Ovary (tissue), 9 donors: Measurements from ENCODE around the gene GNG7. TPM values are rescaled to one million over a fixed set of nuclear protein-coding genes. Genes with fewer than 3 reads are reported as not detected.

ENCODE experiments used
- DNase-seq, 5 donors: peaks; one replicate each; pipeline ENCODE4 v3.0.0-alpha.2; 2019 to 2020
- H3K27ac ChIP-seq, 2 donors: fragments of 200-600 bp; one replicate each; pipeline versions ENCODE4 v1.5.1 to v1.8.0; 2019 to 2022
- H3K27me3 ChIP-seq: fragments of 200-600 bp; one replicate; pipeline ENCODE4 v1.8.0; 2022
- H3K36me3 ChIP-seq: fragments of 200-600 bp; sonication (generic); one replicate; pipeline ENCODE4 v1.5.1; 2019
- H3K4me1 ChIP-seq: one replicate; pipeline ENCODE4 v1.8.1; 2013; ENCODE audit warnings: mild to moderate bottlenecking, moderate library complexity; ENCODE audit not compliant: insufficient read depth
- H3K4me3 ChIP-seq: fragments of 200-600 bp; sonication (generic); one replicate; pipeline ENCODE4 v1.5.1; 2017
- H3K9me3 ChIP-seq, 2 donors: fragments of 200-600 bp in 1 of 2; sonication (generic) in 1 of 2; one replicate each; pipeline versions ENCODE4 v1.5.1 to v1.8.1; 2013 to 2019; ENCODE audit warnings: mild to moderate bottlenecking in 1 of 2, moderate library complexity in 1 of 2
- EP300 ChIP-seq: sonication (generic); formaldehyde crosslinking; IDR thresholded peaks from one replicate; pipeline ENCODE4 v1.6.1; 2017; ENCODE audit warnings: antibody characterized with exemption
- POLR2A ChIP-seq: fragments of 450-650 bp; IDR thresholded peaks from one replicate; pipeline ENCODE4 v1.6.1; 2017; ENCODE audit warnings: antibody characterized with exemption, mild to moderate bottlenecking, moderate library complexity
- WGBS, 3 donors: extraction: QIAGEN DNeasy Blood & Tissue Kit in 1 of 3; methylation state at CpG; one replicate each; pipeline versions ENCODE4 v1.1.5 to v1.1.7; 2013 to 2017; 5-methylcytosine and 5-hydroxymethylcytosine counted together
- intact Hi-C, 4 donors: fragments of 100-400 bp; cut with DNase I; formaldehyde crosslinking; loops; one replicate each; pipeline versions ENCODE4 v1.11.0 to v1.15.1; 2022 to 2023
- polyA plus RNA-seq, 2 donors: library from polyadenylated mRNA; stranded (reverse); fragments of 200-250 nt in 1 of 2; fragments of 350-450 nt in 1 of 2; fragmentation: Illumina TruSeq in 1 of 2; extraction: RNeasy Lipid Tissue Mini Kit (QIAGEN cat#74804) in 1 of 2; gene quantifications; one replicate each; pipeline ENCODE4 v1.2.3, GENCODE V29; 2013 to 2014
- total RNA-seq, 7 donors: library from RNA; depleted of rRNA in 2 of 7; stranded (reverse); fragments of >200 nt in 2 of 7; fragmentation: NEBNext Ultra II Directional in 3 of 7; extraction: Animal tissue kit (Norgen Biotek cat#: 25700) in 3 of 7; gene quantifications; one replicate each; pipeline versions ENCODE4 v1.1.0 to v1.2.4, GENCODE V29; 2016 to 2023
- TF ChIP-seq, protein P1 (sequence below), 3 donors: fragments of 450-650 bp in 2 of 3; fragments of 200-600 bp in 1 of 3; IDR thresholded peaks; one replicate each; pipeline versions ENCODE4 v1.5.1 to v1.8.0; 2016 to 2022; ENCODE audit warnings: antibody characterized with exemption in 3 of 3, mild to moderate bottlenecking in 1 of 3
- donor health status: DM: no; HTN: no; CAD: no; lungs with moderate emphysema.
- donor health status: DM: no; HTN: no; CAD: no.
- donor health status: Bipolar disorder and iron deficiency.
- donor health status: DM: yes; HTN: yes; CAD: no.
- donor health status: DM: no; HTN: no; CAD: no.
- donor health status: DM: yes; HTN: yes; CAD: no.

The GNG7 gene
- total and polyA plus RNA-seq, 9 donors = 4.1 to 36.3 (median 15.1) TPM

DNA sequence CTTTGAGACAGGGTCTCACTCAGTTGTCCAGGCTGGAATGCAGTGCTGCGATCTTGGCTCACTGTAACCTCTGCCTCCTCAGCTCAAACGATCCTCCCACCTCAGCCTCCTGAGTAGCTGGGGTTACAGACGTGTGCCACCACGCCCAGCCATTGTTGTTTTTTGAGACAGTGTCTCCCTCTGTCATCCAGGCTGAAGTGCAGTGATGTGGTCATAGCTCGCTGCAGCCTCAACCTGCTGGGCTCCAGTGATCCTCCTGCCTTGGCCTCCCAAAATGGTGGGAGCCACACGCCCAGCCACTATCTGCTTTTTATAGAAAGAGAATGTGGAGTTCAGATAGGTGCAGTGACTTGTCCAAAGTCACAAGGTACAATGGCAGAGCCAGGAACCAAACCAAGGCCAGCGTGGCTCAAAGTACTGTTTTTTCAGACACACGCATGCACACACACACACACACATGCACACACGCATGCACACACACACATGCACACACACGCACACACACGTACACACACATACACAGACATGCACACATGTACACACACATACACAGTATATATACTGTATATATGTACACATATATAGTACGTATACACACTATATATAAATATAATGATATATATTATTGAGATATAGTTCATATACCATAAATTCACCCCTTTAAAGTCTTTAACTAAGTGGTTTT lies 220.0 kb downstream of the GNG7 start:
- TF ChIP-seq POLR2A (no peak), EP300 (no peak)
- TF ChIP-seq, protein P1, sequence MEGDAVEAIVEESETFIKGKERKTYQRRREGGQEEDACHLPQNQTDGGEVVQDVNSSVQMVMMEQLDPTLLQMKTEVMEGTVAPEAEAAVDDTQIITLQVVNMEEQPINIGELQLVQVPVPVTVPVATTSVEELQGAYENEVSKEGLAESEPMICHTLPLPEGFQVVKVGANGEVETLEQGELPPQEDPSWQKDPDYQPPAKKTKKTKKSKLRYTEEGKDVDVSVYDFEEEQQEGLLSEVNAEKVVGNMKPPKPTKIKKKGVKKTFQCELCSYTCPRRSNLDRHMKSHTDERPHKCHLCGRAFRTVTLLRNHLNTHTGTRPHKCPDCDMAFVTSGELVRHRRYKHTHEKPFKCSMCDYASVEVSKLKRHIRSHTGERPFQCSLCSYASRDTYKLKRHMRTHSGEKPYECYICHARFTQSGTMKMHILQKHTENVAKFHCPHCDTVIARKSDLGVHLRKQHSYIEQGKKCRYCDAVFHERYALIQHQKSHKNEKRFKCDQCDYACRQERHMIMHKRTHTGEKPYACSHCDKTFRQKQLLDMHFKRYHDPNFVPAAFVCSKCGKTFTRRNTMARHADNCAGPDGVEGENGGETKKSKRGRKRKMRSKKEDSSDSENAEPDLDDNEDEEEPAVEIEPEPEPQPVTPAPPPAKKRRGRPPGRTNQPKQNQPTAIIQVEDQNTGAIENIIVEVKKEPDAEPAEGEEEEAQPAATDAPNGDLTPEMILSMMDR (IDR thresholded peaks at IDR 0.05) = no peak
- Histone ChIP-seq H3K27me3 (no peaks in the 10 kb centered on the region), H3K4me3 (no peak overlapping the region), H3K27ac (no peak overlapping the region), H3K36me3 (no peaks in the 10 kb centered on the region), H3K9me3 (peaks cover 0 to 6% of the 10 kb centered on the region in 2 donors), H3K4me1 (peaks cover 4% of the 10 kb centered on the region)
- 72 to 79% (median 77%) methylated on average over 12 of the region's 12 CpGs for WGBS, 3 donors
- DNase-seq = no peak
- intact Hi-C loops = no loop called here

DNA sequence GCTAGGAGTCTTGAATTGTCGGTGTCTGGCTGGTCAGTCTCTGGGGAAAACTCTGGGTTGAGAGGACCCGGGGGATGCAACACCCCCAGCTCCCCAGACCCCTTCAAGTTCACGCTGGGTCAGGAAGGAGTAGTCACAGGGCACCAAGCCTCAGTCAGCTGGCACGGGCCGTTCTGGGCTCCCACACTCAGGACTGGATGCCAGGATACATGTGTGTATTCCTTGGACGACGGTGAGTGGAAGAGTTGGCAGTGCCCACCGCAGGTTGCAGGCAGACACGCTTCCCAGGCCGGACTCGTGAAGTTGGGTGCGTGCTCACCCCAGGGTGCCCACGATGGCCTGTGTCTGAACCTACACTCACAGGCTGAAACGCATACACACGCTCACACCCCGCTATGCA lies 221.0 kb downstream of the GNG7 start:
- H3K36me3 ChIP-seq = no peaks in the 10 kb centered on the region
- H3K4me1 ChIP-seq = peaks cover 7% of the 10 kb centered on the region
- H3K4me3 ChIP-seq = no peak overlapping the region
- 88 to 92% (median 92%) methylated on average over 16 of the region's 16 CpGs for WGBS, 3 donors
- H3K9me3 ChIP-seq = peaks cover 0 to 6% of the 10 kb centered on the region in 2 donors
- intact Hi-C loops = no loop called here
- DNase-seq = no peak
- TF ChIP-seq, protein P1 (IDR thresholded peaks at IDR 0.05) = no peak
- TF ChIP-seq POLR2A = no peak
- H3K27ac ChIP-seq = no peak overlapping the region
- H3K27me3 ChIP-seq = no peaks in the 10 kb centered on the region

DNA sequence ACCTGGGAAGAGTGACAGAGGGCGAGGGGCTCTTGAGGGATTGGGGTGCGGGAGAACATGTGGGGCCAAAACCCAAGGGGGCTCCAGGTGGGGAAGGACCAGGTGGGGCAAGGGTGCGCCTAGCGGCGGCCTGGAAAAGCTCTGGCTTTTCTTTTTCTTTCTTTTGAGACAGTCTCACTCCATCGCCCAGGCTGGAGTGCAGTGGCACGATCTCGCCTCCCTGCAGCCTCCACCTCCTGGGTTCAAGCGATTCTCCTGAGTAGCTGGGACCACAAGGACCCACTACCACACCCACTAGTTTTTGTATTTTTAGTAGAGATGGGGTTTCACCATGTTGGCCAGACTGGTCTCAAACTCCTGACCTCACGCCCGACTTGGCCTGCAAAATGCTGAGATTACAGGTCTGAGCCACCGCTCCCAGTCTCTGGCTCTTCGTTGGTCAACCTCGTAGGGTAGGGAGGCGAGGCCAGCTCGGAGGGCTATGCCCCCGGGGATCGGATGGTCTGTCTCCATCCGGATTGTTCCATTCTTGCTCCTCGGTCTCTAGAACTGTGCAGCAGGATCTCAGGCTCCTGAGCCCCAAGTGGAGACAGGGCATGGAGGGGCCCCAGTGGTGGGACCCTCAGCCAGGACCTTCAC lies 222.8 kb downstream of the GNG7 start:
- peaks cover 7% of the 10 kb centered on the region for H3K4me1 ChIP-seq
- H3K4me3 ChIP-seq = peak overlapping the region; percentile 86
- H3K27ac ChIP-seq = no peak overlapping the region
- H3K9me3 ChIP-seq = peaks cover 0 to 6% of the 10 kb centered on the region in 2 donors
- no peak for DNase-seq
- no peaks in the 10 kb centered on the region for H3K27me3 ChIP-seq
- TF ChIP-seq POLR2A (no peak), EP300 (no peak)
- TF ChIP-seq, protein P1 (IDR thresholded peaks at IDR 0.05) = no peak
- WGBS, 3 donors = 85 to 87% (median 86%) methylated on average over 20 of the region's 20 CpGs
- no peaks in the 10 kb centered on the region for H3K36me3 ChIP-seq
- intact Hi-C loops = loop anchor here in 2 of 4 donors (5.0 kb wide), 2 partner anchors 63 to 133 kb away; no protein-coding TSS in a partner anchor

DNA sequence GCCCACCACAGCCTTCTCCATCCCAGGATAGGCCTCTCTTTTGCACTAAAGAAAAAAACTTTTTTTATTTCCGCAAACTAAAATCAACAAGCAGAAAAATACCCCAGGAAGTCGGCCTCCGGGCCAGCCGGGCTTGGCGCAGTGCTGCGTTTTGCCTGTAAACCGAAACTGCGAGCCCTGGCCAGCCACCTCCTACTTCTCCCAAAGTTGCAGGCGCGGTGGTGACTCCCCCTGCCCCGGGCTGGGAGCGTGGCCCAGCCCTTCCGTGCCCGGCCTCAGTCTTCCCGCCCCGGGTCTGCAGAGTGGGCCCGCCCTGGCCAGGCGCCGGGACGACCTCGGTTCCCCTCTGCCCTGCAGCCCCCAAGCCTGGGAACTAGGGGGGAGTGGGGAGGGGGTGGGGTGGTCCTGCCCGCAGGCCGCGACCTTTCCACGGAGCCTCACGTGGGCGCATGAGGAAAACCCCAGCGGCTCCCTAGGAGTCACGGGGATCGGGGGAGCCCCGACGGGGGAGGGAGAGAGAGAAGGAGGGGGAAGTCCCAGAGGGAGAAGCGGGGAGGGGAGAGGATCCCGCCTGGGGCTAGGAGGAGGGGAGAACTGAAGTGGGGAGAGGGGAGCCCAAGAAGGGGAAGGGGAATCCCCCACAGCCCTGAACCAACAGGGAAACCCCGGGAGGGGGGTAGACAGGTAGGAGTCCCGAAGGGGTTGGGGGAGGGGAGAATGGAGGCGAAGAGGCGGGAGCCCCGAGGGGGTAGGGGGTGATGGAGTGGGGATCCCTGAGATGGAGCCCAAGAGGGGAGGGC lies 223.5 kb downstream of the GNG7 start:
- Histone ChIP-seq H3K36me3 (no peaks in the 10 kb centered on the region), H3K4me3 (peak overlapping the region; percentile 86), H3K27ac (peak overlapping the region; percentile 60 to 62), H3K27me3 (no peaks in the 10 kb centered on the region), H3K4me1 (peaks cover 7% of the 10 kb centered on the region), H3K9me3 (peaks cover 0 to 6% of the 10 kb centered on the region in 2 donors)
- TF ChIP-seq EP300 (no peak), POLR2A (no peak)
- TF ChIP-seq, protein P1 (IDR thresholded peaks at IDR 0.05) = no peak
- 4 to 7% (median 4%) methylated on average over 29 to 39 of the region's 39 CpGs for WGBS, 3 donors
- DNase-seq = peak; percentile 75 to 86 (median 82)
- intact Hi-C loops = loop anchor here in 2 of 4 donors (5.0 kb wide), 2 partner anchors 63 to 133 kb away; no protein-coding TSS in a partner anchor
